ENCODE measurements around the gene C5orf15.
"Not testable (repeated sequence)": the region's sequence is repeated elsewhere in the genome, so short reads cannot be mapped to it uniquely, and the experiment has no call there.

C5orf15 gene

DNA sequence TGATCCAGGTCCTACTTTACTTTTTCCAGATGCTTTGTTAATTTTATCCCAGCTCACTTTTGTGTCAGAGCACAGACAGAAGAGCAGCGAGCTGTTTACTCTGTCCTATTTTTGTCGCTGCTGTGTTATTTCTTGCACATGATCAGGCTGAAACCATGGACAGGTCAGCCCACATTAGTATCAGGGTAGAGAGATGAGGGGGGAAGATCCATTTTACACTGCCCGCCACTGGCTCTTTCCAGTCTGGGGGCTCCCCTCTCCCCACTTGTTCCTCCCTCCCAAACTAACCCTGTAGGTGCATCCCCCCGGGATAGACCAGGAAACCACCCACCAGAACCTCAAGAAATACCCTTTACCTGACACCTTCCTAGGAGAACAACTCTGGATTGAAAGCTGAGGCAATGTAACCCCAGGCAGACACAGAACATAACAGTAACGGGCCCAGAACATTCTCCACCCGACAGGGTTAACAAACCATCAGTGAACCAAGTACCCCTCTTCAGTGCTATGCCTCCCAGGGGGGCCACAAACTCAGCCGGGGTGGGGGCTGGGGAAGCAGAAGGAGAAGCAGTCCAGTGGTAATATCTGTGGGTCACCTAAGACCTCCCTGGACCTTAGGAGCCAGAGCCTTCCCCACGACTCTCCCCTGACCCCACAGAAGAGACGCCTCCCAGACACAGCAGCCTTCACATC, 26.0 kb upstream of the C5orf15 start:
- DNase-seq (ENCODE audit: low read depth, low spot score) = no peak

DNA sequence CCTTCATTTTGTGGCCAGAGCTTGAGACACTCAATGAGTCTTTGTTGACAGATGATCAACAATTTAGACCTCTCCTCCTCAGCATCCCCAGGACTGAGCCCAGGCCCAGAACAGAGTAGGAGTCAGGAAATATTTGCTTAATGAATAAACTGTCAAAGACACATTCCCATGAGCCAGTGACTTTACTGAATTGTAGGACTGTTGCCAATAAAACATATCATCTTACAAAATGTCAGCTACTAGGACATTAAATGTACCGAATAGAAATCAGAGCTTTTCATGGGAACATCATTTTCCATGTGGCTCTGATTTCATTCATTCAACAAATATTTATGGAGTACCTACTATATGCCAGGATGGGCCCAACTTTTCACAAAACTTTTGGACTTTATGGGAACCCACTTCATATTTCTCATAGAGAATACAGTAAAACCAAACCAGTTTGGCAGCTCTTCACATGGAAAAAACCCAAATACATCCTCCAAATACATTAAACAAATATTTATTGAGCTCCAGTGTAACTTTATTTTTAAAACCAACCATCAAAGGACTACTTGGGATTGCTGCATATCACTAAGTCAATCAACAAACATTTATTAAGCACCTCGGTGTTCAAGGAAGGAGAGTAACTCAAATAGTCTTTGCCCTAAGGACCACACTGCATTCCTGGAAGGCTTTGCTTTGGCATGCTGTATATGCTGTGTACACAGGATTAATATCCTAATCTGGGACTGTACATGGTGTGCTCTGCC, 24.9 kb upstream of the C5orf15 start:
- no peak for DNase-seq (ENCODE audit: low read depth, low spot score)

GRCh38 chr5:133992429-133993155, 24.2 kb upstream of the C5orf15 start:
- no peak for DNase-seq (ENCODE audit: low read depth, low spot score)

DNA sequence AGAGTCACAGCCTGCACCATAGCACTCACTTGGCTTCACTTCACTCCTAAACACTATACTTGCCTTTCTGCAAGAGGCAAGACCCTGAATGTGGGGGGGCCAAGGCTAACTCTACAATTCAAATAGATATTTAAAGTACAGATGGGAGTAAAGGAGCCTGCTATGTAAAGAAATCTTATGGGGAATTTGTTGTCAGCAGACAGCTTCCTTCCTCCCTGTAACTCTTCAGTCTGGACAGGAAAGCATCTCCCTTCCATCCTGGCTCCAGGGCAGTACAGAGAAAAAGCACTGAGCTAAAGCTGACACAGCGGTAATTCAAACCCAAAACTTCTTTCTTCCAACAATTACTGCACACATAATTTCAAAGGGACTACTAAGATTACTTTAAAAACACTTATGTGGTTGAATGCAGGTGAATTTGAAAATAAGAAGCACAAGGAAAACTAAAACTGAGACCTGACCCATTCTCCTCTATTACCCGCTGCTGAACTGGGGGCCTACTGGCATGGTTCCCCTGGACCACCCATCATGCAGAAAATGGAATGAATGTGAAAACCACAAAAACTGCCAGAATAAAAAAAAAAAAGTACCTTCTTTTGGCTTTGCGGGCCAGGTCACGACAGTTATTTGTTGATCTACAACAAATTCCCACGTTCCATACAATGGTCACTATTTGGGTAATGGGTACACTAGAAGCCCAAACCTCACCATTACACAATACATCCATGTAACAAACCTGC, 22.9 kb upstream of the C5orf15 start:
- DNase-seq (ENCODE audit: low read depth, low spot score) = no peak

GRCh38 chr5:133990396-133990795, 22.0 kb upstream of the C5orf15 start:
- DNase-seq (ENCODE audit: low read depth, low spot score) = no peak

GRCh38 chr5:133985540-133986180, 17.2 kb upstream of the C5orf15 start:
- no peak for DNase-seq (ENCODE audit: low read depth, low spot score)

DNA sequence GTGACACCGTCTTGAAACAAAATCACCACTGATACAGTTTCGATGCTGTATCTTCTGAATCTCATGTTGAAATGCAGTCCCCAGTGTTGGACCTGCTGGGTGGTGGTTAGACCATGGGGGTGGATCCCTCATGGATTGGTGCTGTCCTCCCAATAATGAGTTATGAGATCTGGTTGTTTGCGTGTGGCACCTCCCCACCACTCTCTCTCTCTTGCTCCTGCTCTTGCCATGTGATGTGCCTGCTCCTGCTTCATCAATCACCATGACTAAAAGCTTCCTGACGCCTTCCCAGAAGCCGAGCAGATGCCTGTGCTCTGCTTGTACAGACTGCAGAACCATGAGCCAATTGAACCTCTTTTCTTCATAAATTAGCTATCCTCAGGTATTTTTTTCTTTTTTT, 15.2 kb upstream of the C5orf15 start:
- DNase-seq (ENCODE audit: low read depth, low spot score) = no peak

GRCh38 chr5:133981714-133982113, 13.3 kb upstream of the C5orf15 start:
- no peak for DNase-seq (ENCODE audit: low read depth, low spot score)

DNA sequence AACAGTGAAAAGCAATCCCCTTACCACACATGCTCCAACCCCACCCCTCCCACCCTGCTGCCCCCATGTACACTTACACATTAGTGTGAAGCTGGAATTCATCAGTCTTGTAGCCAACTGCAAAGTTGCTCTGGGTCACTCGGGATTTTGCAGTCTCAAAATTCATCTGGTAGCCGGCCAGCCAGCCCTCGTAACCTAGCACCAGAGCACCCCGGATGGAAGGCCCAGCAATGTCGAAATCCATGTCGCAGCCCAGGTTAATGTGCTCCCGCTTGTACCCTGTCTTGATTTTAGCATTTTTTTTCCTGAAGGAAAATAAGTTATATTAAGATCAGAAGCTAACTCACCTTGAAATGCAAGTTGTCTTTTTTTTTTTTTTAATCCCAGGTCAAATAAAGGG, 12.2 kb upstream of the C5orf15 start:
- no peak for DNase-seq (ENCODE audit: low read depth, low spot score)

DNA sequence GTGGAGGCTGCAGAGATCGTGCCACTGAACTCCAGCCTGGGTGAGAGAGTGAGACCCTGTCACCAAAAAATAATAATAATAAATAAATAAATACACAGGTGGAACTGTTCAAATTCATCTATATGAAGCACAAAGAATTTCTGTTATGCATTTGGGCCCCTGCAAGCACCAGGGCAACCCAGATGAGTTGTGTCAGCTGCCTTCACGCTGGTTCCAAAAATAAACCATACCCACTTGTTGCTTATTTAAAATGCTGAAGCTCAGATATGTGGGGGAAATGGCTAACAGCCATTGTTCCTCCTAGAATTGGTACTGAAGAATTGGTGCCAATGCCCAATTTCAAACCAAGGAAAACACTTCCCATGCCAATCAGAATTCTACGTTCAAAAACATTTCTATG, 10.5 kb upstream of the C5orf15 start:
- no peak for DNase-seq (ENCODE audit: low read depth, low spot score)

DNA sequence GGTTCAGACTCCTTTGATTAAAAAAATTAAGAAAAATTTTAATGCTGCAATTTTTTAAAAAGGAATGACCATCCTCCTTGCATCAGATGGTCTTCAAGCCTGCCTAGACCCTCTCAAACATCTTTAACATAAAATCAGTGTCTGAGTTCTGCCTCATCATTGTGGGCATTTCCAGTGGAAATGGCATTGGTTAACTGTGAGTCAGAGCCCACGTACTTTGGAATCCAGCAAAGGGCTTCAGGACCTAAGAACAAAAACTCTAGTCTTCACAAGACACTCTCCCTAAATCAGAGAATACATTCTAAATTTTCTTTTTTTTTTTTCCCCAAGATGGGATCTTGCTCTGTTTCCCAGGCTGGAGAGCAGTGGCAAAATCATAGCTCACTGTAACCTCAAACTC, 9.4 kb upstream of the C5orf15 start:
- DNase-seq (ENCODE audit: low read depth, low spot score) = no peak

- DNase-seq (ENCODE audit: low read depth, low spot score) = no peak
Measured at GRCh38 chr5:133977161-133977787, 8.8 kb upstream of the C5orf15 start.

- DNase-seq (ENCODE audit: low read depth, low spot score) = not testable (repeated sequence)
Measured at GRCh38 chr5:133975546-133975945, 7.1 kb upstream of the C5orf15 start.

- no peak for DNase-seq (ENCODE audit: low read depth, low spot score)
Measured at GRCh38 chr5:133974142-133974541, 5.7 kb upstream of the C5orf15 start.

- no peak for DNase-seq (ENCODE audit: low read depth, low spot score)
Measured at GRCh38 chr5:133970325-133970909, 2.0 kb upstream of the C5orf15 start.

- DNase-seq (ENCODE audit: low read depth, low spot score) = no peak
Measured at GRCh38 chr5:133969654-133970324, 1.4 kb upstream of the C5orf15 start.

- no peak for DNase-seq (ENCODE audit: low read depth, low spot score)
Measured at GRCh38 chr5:133967698-133968203, 674 bp downstream of the C5orf15 start.

GRCh38 chr5:133967124-133967523, 1.3 kb downstream of the C5orf15 start:
- DNase-seq (ENCODE audit: low read depth, low spot score) = no peak

- DNase-seq (ENCODE audit: low read depth, low spot score) = no peak
Measured at GRCh38 chr5:133966090-133966489, 2.3 kb downstream of the C5orf15 start.

All from iPS DF 19.7 (cell line).